ENCODE results near the gene TRIM67. TPM values are rescaled to one million over a fixed set of nuclear protein-coding genes. Genes with fewer than 3 reads are reported as not detected.

TRIM67 gene
- total and polyA plus RNA-seq, 9 of the 15 experiments (the other 6 are each of a cell fraction or from before 2014, with no cell fraction given): 0.04 to 0.60 (median 0.31) TPM

DNA sequence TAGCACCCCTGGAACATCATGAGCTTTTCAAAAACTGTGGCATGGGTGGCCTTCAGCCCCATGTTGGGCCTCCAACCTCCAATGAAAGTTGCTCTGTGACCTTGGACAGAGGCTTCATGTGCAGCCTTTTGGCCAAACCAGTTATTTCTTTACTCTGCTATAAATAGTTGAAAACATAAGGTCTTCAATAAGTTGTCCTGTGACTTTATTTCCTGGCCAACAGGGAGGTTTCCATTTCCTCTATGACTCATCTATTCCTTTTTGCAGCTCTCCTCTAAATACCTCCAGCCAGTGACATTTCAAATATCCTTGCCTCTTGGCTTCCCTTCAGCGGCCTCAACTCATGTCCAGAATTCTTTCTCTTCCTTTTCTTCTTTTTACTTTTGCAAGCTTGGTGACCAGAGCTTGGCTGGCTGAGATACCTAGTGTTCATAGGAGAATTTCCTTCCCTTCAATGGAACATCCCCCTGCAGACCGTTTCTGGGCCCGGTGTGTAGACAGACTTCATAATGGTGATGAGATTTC is 22.7 kb upstream of the TRIM67 start (continued):
- TF ChIP-seq ZNF174 (CRISPR knock-in tag; IDR thresholded peaks at IDR 0.05) (0 out of 2 replicates have a peak, but pooled peaks have one; percentile 4), XRCC5 (IDR thresholded peaks at IDR 0.05; ENCODE audit: low read depth, low read length) (no peak), ADNP (tag; IDR thresholded peaks at IDR 0.05) (no peak), HDAC1 (IDR thresholded peaks at IDR 0.05) (no peak), DMBX1 (CRISPR knock-in tag; IDR thresholded peaks at IDR 0.05; ENCODE audit: borderline replicate concordance) (peak; percentile 65; the same call in 1 of the 2 replicates), TBP (optimal IDR thresholded peaks at IDR 0.05; ENCODE audit: low read depth, low read length) (no peak), JUND (IDR thresholded peaks at IDR 0.05; ENCODE audit: borderline replicate concordance, low read depth, low read length) (peak; percentile 88), JUND (tag; IDR thresholded peaks at IDR 0.05; ENCODE audit: borderline replicate concordance, low read depth, low read length) (peak; percentile 71; the same call in 1 of the 3 replicates), ZNF398 (CRISPR knock-in tag; IDR thresholded peaks at IDR 0.05) (no peak), ZNF316 (IDR thresholded peaks at IDR 0.05) (no peak), ELF2 (CRISPR knock-in tag; IDR thresholded peaks at IDR 0.05) (no peak), ZBTB11 (CRISPR knock-in tag; IDR thresholded peaks at IDR 0.05) (no peak), JUN (IDR thresholded peaks at IDR 0.05; ENCODE audit: borderline replicate concordance, low read depth, low read length) (peak; percentile 61; the same call in 1 of the 2 replicates), JUN (CRISPR knock-in tag; IDR thresholded peaks at IDR 0.05; ENCODE audit: borderline replicate concordance) (no peak), NR2F6 (CRISPR knock-in tag; IDR thresholded peaks at IDR 0.05) (no peak), TEAD2 (tag; IDR thresholded peaks at IDR 0.05) (no peak)
- TF ChIP-seq, protein P1, sequence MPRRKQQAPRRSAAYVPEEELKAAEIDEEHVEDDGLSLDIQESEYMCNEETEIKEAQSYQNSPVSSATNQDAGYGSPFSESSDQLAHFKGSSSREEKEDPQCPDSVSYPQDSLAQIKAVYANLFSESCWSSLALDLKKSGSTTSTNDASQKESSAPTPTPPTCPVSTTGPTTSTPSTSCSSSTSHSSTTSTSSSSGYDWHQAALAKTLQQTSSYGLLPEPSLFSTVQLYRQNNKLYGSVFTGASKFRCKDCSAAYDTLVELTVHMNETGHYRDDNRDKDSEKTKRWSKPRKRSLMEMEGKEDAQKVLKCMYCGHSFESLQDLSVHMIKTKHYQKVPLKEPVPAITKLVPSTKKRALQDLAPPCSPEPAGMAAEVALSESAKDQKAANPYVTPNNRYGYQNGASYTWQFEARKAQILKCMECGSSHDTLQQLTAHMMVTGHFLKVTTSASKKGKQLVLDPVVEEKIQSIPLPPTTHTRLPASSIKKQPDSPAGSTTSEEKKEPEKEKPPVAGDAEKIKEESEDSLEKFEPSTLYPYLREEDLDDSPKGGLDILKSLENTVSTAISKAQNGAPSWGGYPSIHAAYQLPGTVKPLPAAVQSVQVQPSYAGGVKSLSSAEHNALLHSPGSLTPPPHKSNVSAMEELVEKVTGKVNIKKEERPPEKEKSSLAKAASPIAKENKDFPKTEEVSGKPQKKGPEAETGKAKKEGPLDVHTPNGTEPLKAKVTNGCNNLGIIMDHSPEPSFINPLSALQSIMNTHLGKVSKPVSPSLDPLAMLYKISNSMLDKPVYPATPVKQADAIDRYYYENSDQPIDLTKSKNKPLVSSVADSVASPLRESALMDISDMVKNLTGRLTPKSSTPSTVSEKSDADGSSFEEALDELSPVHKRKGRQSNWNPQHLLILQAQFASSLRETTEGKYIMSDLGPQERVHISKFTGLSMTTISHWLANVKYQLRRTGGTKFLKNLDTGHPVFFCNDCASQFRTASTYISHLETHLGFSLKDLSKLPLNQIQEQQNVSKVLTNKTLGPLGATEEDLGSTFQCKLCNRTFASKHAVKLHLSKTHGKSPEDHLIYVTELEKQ (CRISPR knock-in tag; IDR thresholded peaks at IDR 0.05): 0 out of 2 replicates have a peak, but pooled peaks have one; percentile 64
- TF ChIP-seq, protein P2, sequence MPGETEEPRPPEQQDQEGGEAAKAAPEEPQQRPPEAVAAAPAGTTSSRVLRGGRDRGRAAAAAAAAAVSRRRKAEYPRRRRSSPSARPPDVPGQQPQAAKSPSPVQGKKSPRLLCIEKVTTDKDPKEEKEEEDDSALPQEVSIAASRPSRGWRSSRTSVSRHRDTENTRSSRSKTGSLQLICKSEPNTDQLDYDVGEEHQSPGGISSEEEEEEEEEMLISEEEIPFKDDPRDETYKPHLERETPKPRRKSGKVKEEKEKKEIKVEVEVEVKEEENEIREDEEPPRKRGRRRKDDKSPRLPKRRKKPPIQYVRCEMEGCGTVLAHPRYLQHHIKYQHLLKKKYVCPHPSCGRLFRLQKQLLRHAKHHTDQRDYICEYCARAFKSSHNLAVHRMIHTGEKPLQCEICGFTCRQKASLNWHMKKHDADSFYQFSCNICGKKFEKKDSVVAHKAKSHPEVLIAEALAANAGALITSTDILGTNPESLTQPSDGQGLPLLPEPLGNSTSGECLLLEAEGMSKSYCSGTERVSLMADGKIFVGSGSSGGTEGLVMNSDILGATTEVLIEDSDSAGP (CRISPR knock-in tag; IDR thresholded peaks at IDR 0.05): peak; percentile 55; the same call in 1 of the 2 replicates

All from K562 (cell line).